Measurements from ENCODE around the gene DMRT2. TPM values are rescaled to one million over a fixed set of nuclear protein-coding genes. Genes with fewer than 3 reads are reported as not detected.

Gene DMRT2
- total and polyA plus RNA-seq, 2 of the 13 experiments (the other 11 are each of a cell fraction or from before 2014, with no cell fraction given) = not detected

DNA sequence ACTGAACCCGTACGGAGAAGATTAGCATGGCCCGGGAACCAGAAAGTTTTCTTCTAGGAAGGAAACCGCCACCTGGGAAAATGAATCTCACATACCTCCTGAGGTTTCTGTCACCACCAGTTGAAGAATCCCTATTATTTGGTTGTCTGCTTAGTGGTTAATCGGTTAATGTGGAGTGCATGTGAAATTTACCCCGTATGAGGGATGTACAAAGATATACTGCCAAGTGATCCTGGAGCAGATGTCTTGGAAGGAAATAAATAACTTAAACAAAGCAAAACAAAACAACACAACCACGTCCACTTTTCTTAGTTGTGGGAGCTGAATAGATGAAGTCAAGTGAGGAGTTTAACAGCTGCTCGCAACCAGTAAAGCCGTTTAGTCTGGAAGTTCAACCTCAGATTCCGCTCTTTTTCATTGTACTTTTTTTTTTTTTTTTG, 3.8 kb downstream of the DMRT2 start:
- TF ChIP-seq POLR2AphosphoS2 (IDR thresholded peaks at IDR 0.05; ENCODE audit: low read depth, low read length) (no peak), REXO4 (CRISPR knock-in tag; IDR thresholded peaks at IDR 0.05; ENCODE audit: borderline replicate concordance) (no peak), ZMYM3 (CRISPR knock-in tag; IDR thresholded peaks at IDR 0.05) (no peak), ZNF777 (CRISPR knock-in tag; IDR thresholded peaks at IDR 0.05) (no peak), MBD4 (IDR thresholded peaks at IDR 0.05; ENCODE audit: borderline replicate concordance, low read length) (no peak), CENPX (CRISPR knock-in tag; IDR thresholded peaks at IDR 0.05) (no peak), ZNF441 (CRISPR knock-in tag; IDR thresholded peaks at IDR 0.05; ENCODE audit: borderline replicate concordance) (no peak), ZNF782 (CRISPR knock-in tag; IDR thresholded peaks at IDR 0.05; ENCODE audit: borderline replicate concordance) (no peak), ZNF546 (CRISPR knock-in tag; conservative IDR thresholded peaks at IDR 0.05) (no peak), ZNF709 (CRISPR knock-in tag; IDR thresholded peaks at IDR 0.05) (no peak), MTF2 (CRISPR knock-in tag; IDR thresholded peaks at IDR 0.05; ENCODE audit: borderline replicate concordance) (no peak)
- TF ChIP-seq, protein P1, sequence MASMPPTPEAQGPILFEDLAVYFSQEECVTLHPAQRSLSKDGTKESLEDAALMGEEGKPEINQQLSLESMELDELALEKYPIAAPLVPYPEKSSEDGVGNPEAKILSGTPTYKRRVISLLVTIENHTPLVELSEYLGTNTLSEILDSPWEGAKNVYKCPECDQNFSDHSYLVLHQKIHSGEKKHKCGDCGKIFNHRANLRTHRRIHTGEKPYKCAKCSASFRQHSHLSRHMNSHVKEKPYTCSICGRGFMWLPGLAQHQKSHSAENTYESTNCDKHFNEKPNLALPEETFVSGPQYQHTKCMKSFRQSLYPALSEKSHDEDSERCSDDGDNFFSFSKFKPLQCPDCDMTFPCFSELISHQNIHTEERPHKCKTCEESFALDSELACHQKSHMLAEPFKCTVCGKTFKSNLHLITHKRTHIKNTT (CRISPR knock-in tag; IDR thresholded peaks at IDR 0.05) = no peak
- TF ChIP-seq, protein P2, sequence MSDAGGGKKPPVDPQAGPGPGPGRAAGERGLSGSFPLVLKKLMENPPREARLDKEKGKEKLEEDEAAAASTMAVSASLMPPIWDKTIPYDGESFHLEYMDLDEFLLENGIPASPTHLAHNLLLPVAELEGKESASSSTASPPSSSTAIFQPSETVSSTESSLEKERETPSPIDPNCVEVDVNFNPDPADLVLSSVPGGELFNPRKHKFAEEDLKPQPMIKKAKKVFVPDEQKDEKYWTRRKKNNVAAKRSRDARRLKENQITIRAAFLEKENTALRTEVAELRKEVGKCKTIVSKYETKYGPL (CRISPR knock-in tag; IDR thresholded peaks at IDR 0.05) = no peak
- Histone ChIP-seq H3K9ac (ENCODE audit: insufficient read depth, low read depth, low read length) (no peak overlapping the region), H3K36me3 (replicated peaks in 1 of 2; ENCODE audit: control insufficient read depth in 1 of 2, insufficient read depth in 2 of 2, low read length in 2 of 2) (no peaks in the 10 kb centered on the region), H3K4me1 (ENCODE audit: insufficient read depth, low read length) (no peaks in the 10 kb centered on the region), H3K27ac (ENCODE audit: extremely low read length, insufficient read depth, low read length) (no peak overlapping the region), H4K20me1 (ENCODE audit: insufficient read depth, low read length) (no peaks in the 10 kb centered on the region), H3K79me2 (ENCODE audit: insufficient read depth, low read length) (no peaks in the 10 kb centered on the region), H3K27me3 (ENCODE audit: control insufficient read depth in 1 of 2, insufficient read depth in 2 of 2, low read length in 2 of 2) (peaks cover 0 to 15% of the 10 kb centered on the region in 2 experiments; a peak in 2 of 5 replicates), H3K9me3 (ENCODE audit: low read length) (no peaks in the 10 kb centered on the region), H2AFZ (ENCODE audit: low read length) (no peak overlapping the region), H3K4me2 (ENCODE audit: low read depth, low read length) (no peak overlapping the region), H3K4me3 (replicated peaks in 1 of 3; ENCODE audit: insufficient read depth in 1 of 3, low read depth in 2 of 3, low read length in 3 of 3) (no peak overlapping the region)
- ChIA-PET CTCF (ENCODE audit: low intra/inter-chr PET ratio, low total read pairs) (no interaction called here), POLR2A (no interaction called here)
- WGBS (ENCODE audit: low lambda C conversion rate) = 65% methylated on average over 10 of the region's 10 CpGs
- FAIRE-seq (no peak), DNase-seq (ENCODE audit: low spot score) (no peak), ATAC-seq (no peak)
- in situ Hi-C loops (cut with HindIII; ENCODE audit: extremely low pct_ligation_motif_present, low pct_unique_long_range_greater_than_20kb) = no loop called here
- intact Hi-C loops (cut with micrococcal nuclease; ENCODE audit: unreplicated experiment) = no loop called here
- BruUV-seq (replicated peaks) = no TSS peak

Data from HepG2 (cell line).